G401 (cell line): ENCODE results near the gene AMN. TPM values are rescaled to one million over a fixed set of nuclear protein-coding genes. Genes with fewer than 3 reads are reported as not detected.

ENCODE experiments used
- DNase-seq: peaks from one replicate; pipeline ENCODE4 v3.0.0-alpha.2; 2015; ENCODE audit warnings: low spot score
- in situ Hi-C: cut with HindIII; loops from 2 replicates; pipeline ENCODE4 v1.10.0; 2016; ENCODE audit warnings: low sequenced_read_pairs, mixed read lengths
- total RNA-seq: library from RNA; depleted of rRNA; stranded (reverse); fragments of >200 nt; shearing (Covaris generic); gene quantifications from 2 replicates; pipeline ENCODE4 v1.2.3, GENCODE V29; 2014

Gene AMN
- total RNA-seq, 1 experiment from 2014 or later, result not detected

DNA sequence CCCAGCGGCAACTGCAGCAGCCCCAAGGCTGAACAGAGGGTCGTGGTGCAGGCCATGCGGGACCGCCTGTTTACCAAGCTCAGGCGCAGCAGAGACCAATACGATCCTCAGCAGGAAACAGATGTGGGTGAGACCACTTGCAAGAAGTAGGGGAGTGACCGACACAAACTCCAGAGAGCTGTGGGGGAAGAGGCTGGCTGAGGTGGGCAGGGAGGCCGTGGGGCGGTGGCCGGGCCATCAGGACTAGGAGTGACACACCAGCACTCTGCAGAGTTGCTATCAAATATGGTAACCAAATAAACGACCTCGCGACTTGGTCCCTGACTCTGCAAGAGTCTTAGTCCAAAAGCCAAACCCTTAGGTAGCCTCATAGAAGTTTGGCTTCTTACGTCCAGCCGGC is 30.6 kb downstream of the AMN start:
- in situ Hi-C loops, result no loop called here
- no peak for DNase-seq

DNA sequence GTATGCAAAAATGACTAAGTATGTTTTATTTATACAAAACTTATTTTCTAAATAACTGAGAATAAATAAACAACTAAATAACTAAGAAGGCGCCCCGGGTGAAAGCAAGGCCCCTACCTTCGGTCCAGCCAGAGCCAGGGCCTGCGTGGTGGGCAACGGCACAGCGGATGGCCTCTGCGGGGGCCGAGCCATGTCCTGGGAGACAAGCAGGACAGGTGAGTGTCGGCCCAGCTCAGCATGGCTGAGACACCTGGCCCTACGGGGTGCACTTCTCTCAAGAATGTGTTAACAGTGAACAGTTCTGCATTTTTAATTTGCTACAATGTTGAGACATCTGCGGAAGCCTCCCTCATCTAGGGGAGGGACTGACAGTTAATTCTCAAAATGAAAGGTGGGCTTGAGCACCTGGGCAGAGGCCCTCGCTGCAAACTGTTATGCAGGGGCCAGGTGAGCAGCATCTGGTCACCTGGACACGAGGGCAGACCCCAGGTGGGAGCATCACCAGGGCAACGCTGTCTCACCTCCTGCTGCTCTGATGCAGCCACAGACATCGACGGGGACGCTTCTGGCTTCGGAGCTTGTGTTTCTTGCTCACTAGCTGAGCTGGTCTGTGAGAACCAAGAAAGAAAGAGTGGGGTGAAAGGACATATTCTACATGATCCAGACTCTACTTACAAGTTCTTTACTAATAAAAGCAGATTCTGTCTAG is 31.8 kb downstream of the AMN start:
- in situ Hi-C loops, result no loop called here
- no peak for DNase-seq

DNA sequence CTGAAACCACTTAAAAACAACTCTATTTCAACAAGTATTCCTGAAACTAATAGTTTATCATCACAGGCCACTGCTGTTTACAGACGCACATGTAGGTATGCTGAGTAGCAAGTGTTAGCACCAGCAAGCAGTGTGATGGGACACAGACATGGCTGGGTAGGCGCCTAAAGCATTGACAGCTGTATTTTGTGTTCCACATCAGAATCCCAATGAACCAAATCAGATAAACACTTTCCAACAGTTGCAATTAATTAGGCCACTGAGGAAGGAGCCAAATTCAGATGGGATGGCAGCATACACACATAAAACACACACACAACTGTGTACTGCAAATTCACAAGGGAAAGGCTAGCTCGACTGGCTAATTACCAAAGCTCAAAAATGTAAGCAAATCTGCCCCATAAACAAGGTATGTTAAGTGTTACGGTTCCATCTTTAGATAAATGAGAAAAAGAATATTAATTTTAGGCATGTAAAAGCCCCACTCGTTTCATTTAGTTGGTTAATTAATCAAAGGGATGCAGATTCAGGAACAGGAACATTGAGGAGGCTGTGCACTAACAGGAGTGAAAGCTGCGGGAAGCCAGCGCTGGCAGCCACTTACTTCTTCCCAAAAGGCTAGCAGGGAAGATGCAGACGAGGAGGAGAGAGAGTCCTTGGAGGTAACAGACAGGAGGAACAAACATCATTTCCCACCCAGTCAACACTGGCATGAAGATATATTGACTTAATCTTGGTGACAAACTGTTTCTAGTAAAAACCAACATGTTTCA is 33.4 kb downstream of the AMN start:
- in situ Hi-C loops, result no loop called here
- no peak for DNase-seq

- no peak for DNase-seq
- in situ Hi-C loops, result no loop called here
Measured at GRCh38 chr14:102957222-102957621, 34.8 kb downstream of the AMN start.

DNA sequence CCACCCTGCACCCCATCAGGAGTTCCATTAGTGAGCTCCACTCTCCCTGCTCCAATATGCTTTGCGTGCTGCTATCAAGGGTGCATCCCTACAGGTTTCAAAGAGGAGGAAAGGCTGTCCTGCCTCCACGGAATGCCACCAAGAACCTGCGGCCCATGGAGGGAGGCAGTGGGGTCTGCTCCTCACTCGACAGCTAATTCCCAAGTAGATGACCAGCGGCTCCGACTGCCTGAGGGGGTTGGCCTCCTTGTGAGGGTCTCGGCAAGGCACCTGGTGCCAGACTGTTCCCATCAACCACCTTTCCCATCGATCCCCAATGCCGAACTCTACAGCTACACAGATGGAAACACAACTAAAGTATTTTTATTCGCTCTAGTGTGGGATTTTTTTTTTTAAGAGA is 36.0 kb downstream of the AMN start:
- no peak for DNase-seq
- in situ Hi-C loops, result no loop called here

- no peak for DNase-seq
- in situ Hi-C loops, result no loop called here
Measured at GRCh38 chr14:102962111-102962627, 39.7 kb downstream of the AMN start.

DNA sequence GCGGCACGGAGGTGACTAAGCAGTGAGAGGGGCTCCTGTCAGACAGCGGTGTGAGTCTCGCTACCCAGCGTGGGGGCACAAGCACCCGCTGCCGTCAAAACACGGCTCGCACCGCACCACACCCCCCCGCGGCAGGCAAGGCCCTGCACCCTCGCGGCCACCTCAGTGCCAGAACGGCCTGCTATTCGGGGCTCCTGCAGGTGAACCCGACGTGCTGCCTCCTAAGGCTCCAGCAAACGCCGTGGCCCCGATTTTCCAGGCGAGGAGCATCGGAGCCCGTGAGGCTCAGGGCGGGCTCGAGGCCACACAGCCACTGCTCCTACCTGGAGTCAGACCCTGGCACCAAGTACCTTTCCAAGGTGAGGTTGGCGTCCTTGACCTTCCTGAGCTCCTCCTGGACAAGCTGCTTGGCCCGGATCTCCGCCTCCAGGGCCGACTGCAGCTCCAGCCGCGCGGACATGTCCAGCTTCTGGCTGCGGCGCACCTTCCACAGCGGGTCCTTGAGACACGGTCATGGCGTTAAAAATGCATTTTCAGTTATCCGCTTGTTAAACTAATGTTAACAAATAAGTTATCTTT is 41.8 kb downstream of the AMN start:
- in situ Hi-C loops, result no loop called here

DNA sequence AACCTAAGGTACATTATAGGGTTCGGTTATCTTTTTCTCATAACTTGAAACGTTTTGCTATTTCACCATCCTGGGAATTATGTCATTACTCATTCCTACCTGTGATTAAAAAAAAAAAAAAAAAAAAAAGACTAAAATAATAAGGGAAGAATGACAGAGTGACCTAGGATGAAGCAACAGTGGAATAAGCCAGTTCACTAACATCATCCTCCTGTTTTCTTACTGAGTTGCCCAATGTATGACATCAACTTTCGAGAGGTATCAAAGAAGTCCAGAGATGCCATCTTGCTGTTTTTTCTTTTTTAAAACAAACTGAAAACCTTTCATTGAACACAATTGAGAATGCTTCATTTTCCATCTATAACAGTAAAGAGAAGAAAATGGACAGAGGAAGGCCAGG is 42.8 kb downstream of the AMN start:
- in situ Hi-C loops, result no loop called here

More for the DNA sequence above, 41.8 kb downstream of the AMN start:
- DNase-seq, result no peak

GRCh38 chr14:102965971-102966655 is 43.6 kb downstream of the AMN start:
- in situ Hi-C loops, result no loop called here
- DNase-seq, result no peak

More for the DNA sequence above, 42.8 kb downstream of the AMN start:
- DNase-seq, result no peak

GRCh38 chr14:102966681-102967505 is 44.4 kb downstream of the AMN start:
- DNase-seq, result no peak
- in situ Hi-C loops, result no loop called here

GRCh38 chr14:102967506-102967795 is 45.0 kb downstream of the AMN start:
- in situ Hi-C loops, result no loop called here
- DNase-seq, result no peak

- in situ Hi-C loops, result no loop called here
- DNase-seq, result no peak
Measured at GRCh38 chr14:102968306-102968705, 45.8 kb downstream of the AMN start.

GRCh38 chr14:102969060-102969791 is 46.8 kb downstream of the AMN start:
- in situ Hi-C loops, result no loop called here
- peak; percentile 70 for DNase-seq

DNA sequence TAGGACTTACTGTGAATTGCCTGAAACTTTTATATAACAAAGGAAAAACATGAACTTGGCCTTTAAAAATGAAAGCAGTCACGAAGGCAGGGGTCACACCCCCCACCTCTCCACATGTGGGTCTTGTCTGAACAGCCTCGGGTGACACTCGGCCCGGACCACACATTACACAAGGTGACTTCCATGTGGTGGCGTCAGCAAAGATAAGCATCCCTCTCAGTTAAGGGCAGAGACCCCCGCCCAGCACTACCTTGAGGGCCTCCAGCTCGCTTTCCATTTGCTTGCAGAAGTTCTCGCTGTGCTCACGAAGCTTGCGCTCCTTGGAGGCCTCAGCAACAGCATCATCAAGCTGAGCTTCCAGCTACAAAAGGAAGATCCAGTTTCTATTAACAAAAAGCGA is 47.4 kb downstream of the AMN start:
- no peak for DNase-seq
- in situ Hi-C loops, result no loop called here

- in situ Hi-C loops, result no loop called here
Measured at GRCh38 chr14:102970496-102970895, 48.0 kb downstream of the AMN start.

DNA sequence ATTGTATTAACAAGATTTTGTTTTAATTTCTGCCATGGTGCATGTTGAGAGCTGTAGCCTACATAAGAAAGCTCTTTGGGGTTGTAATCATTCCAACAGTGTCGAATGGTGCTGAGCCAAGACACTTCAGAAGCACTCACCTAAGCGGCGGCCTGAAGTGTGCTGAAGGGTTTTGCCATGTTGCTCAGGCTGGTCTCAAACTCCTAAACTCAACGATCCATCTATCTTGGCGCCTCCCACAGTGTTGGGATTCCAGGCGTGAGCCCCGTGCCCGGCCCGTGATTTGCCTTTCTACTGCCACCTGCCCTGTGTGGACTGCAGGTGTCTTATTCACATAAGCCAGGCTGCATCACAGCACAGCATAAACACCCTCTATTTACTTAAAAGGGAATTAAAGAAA is 48.9 kb downstream of the AMN start:
- in situ Hi-C loops, result no loop called here
- peak; percentile 40 for DNase-seq

More at GRCh38 chr14:102970496-102970895, 48.0 kb downstream of the AMN start:
- DNase-seq, result no peak

DNA sequence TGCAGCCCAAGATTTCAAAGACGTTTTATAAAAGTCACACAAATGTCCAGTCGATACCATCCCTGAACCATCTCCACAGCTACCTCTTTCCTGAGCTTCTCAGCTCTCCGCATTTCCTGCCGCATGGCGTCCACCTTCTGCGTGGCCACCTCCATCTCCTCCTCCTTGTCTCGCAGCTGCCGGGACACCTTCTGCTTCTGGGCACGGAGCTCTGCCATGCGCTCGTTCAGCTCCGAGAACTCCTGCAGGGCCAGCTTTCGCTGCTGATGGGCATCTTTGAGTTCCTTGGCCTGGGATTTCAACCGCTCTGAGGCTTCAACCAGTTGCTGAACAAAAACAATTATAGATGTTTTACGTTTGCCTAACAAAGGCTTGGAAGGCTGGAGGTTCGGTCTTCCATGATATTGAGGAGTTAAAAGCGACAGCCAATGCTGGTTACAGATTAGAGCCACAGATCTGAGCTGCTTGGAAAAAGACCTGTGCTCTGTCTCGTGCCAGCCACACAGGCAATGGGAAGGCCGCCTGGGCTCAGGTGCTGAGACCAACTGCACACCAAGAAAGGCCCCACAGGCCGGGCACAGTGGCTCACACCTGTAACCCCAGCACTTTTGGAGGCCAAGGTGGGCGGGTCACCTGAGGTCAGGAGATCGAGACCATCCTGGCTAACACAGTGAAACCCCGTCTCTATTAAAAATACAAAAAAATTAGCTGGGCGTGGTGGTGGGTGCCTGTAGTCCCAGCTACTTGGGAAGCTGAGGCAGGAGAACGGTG is 49.6 kb downstream of the AMN start:
- in situ Hi-C loops, result no loop called here
- peak; percentile 73 for DNase-seq
